C4-2B (cell line): ENCODE measurements around the gene ABHD4.

ENCODE experiments used
- H3K27ac ChIP-seq: fragments of 450-650 bp; 2 replicates; pipeline ENCODE4 v1.5.1; 2017
- ZFX ChIP-seq: fragments of 450-650 bp; IDR thresholded peaks from 2 replicates; pipeline ENCODE4 v1.6.1; 2017
- TF ChIP-seq, protein P1 (sequence below): fragments of 450-650 bp; conservative IDR thresholded peaks from 2 replicates; pipeline ENCODE4 v1.5.1; 2017; ENCODE audit warnings: mild to moderate bottlenecking

Gene ABHD4, protein sequence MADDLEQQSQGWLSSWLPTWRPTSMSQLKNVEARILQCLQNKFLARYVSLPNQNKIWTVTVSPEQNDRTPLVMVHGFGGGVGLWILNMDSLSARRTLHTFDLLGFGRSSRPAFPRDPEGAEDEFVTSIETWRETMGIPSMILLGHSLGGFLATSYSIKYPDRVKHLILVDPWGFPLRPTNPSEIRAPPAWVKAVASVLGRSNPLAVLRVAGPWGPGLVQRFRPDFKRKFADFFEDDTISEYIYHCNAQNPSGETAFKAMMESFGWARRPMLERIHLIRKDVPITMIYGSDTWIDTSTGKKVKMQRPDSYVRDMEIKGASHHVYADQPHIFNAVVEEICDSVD

DNA sequence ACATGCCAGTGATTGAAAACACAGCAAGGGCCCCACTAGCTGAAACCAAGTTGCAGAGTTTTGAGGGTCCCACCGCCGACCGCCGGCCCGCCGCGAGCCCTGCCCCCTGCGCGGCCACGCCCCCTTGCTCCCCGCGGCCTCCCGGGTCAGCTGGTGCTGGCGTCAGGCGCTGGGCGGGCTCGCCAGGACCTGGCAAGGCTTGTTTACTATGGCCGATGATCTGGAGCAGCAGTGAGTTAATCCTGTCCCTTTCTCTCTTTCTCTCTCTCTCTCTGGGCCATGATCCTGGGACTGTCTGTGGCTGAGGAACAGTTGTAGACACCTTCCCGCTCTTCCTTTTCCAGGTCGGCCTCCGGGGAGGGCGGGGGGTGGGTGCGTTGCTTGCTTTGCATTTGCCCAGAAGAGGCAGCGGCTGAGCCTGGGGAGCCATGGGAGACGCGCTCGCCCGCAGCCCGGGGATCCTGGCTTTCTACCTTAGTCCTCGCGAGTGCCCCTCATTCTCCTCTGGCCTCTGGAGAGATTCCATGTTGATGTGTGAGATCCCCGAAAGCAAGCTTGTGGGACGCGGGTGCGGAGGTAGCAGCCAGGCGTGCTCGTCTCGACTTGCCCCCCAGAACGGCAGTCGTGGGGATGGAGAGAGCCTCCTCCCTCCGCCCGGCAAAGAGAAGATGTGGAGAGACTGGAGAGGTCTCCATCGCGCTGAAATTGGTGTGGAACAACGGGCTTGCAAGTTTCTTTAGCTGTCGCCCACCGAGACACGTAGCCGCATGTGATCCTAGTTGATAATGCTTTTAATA, at the start of gene ABHD4:
Gene ABHD4, plus strand, starts transcription at position 202 of the 797 bp plus-strand sequence. Its CDS starts 7 bp downstream, at position 209.
- peak within 1 kb of the TSS; percentile 96 for H3K27ac ChIP-seq

DNA sequence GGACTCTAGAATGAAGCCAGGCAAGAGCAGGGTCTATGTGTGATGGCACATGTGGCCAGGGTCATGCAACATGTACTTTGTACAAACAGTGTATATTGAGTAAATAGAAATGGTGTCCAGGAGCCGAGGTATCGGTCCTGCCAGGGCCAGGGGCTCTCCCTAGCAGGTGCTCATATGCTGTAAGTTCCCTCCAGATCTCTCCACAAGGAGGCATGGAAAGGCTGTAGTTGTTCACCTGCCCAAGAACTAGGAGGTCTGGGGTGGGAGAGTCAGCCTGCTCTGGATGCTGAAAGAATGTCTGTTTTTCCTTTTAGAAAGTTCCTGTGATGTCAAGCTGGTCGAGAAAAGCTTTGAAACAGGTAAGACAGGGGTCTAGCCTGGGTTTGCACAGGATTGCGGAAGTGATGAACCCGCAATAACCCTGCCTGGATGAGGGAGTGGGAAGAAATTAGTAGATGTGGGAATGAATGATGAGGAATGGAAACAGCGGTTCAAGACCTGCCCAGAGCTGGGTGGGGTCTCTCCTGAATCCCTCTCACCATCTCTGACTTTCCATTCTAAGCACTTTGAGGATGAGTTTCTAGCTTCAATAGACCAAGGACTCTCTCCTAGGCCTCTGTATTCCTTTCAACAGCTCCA, 48.7 kb upstream of the ABHD4 start:
- no peak overlapping the region for H3K27ac ChIP-seq
- no peak for TF ChIP-seq ZFX
- TF ChIP-seq, protein P1, sequence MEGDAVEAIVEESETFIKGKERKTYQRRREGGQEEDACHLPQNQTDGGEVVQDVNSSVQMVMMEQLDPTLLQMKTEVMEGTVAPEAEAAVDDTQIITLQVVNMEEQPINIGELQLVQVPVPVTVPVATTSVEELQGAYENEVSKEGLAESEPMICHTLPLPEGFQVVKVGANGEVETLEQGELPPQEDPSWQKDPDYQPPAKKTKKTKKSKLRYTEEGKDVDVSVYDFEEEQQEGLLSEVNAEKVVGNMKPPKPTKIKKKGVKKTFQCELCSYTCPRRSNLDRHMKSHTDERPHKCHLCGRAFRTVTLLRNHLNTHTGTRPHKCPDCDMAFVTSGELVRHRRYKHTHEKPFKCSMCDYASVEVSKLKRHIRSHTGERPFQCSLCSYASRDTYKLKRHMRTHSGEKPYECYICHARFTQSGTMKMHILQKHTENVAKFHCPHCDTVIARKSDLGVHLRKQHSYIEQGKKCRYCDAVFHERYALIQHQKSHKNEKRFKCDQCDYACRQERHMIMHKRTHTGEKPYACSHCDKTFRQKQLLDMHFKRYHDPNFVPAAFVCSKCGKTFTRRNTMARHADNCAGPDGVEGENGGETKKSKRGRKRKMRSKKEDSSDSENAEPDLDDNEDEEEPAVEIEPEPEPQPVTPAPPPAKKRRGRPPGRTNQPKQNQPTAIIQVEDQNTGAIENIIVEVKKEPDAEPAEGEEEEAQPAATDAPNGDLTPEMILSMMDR = no peak

More for the DNA sequence above, at the start of gene ABHD4:
- no peak for TF ChIP-seq ZFX
- TF ChIP-seq, protein P1 = no peak

DNA sequence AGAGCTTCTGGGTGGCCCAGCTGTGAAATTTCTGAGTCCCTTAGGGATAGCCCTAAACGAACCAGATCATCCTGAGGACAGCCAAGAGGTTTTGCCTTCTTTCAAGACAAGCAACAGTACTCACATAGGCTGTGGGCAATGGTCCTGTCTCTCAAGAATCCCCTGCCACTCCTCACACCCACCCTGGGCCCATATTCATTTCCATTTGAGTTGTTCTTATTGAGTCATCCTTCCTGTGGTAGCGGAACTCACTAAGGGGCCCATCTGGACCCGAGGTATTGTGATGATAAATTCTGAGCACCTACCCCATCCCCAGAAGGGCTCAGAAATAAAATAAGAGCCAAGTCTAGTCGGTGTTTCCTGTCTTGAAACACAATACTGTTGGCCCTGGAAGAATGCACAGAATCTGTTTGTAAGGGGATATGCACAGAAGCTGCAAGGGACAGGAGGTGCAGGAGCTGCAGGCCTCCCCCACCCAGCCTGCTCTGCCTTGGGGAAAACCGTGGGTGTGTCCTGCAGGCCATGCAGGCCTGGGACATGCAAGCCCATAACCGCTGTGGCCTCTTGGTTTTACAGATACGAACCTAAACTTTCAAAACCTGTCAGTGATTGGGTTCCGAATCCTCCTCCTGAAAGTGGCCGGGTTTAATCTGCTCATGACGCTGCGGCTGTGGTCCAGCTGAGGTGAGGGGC, 48.0 kb upstream of the ABHD4 start:
- TF ChIP-seq, protein P1 = no peak
- no peak for TF ChIP-seq ZFX
- no peak overlapping the region for H3K27ac ChIP-seq

DNA sequence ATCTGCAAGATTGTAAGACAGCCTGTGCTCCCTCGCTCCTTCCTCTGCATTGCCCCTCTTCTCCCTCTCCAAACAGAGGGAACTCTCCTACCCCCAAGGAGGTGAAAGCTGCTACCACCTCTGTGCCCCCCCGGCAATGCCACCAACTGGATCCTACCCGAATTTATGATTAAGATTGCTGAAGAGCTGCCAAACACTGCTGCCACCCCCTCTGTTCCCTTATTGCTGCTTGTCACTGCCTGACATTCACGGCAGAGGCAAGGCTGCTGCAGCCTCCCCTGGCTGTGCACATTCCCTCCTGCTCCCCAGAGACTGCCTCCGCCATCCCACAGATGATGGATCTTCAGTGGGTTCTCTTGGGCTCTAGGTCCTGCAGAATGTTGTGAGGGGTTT, 46.5 kb upstream of the ABHD4 start:
- TF ChIP-seq, protein P1 = no peak
- TF ChIP-seq ZFX = no peak
- no peak overlapping the region for H3K27ac ChIP-seq

DNA sequence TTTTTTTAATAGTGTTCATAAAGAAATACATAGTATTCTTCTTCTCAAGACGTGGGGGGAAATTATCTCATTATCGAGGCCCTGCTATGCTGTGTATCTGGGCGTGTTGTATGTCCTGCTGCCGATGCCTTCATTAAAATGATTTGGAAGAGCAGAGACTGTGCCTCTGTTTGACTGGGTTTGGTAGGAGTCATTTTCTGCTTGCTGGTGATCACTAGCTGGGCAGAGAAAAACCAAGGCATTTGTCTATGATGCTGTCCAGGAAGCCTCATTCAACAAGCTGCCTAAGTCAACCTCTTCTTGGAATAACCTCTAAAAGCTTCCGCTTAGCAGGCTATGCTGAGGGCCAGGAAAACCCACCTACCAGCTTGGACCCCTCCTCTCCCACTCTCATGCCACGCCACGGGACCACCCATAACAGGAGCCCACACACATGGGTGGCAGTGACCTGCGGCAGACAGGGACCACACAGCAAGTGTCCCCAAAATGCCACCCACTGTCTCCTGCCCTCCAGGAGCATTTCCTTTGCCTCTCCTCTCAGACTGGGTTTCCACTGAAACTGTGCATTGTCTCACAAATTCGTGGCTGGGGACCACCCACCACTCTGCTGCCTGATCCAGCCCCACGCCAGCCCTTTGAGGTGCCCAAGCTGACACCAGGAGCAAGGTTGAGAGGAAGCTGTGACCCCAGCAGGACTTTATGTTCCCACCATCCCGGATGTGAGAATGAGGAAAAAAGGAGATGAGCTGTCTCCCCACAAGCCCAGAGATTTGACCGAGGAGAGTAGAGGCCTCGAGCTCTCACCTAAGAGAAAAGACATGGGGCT, 45.9 kb upstream of the ABHD4 start:
- TF ChIP-seq, protein P1 = no peak
- TF ChIP-seq ZFX = no peak
- H3K27ac ChIP-seq = no peak overlapping the region

DNA sequence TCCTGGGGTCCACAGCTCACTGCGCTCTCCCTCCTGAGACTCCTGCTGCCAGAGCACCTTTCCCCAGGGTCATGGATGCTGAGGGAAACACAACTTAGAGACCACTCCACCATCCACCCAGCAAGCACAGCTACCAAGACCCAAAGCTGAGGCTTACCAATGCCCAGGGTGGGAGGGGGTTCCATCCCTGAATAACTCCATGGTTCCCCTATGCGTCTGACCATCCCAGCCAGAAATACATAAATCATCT, 45.3 kb upstream of the ABHD4 start:
- no peak overlapping the region for H3K27ac ChIP-seq
- no peak for TF ChIP-seq ZFX
- TF ChIP-seq, protein P1 = no peak
